Spinal cord (tissue), 10 donors: ENCODE results near the gene SLC6A16. TPM values are rescaled to one million over a fixed set of nuclear protein-coding genes. Genes with fewer than 3 reads are reported as not detected.

Experiments
- DNase-seq, 6 donors: peaks; one replicate each; pipeline versions ENCODE4 v3.0.0 to v3.0.0-alpha.2; 2013 to 2015; ENCODE audit warnings: low spot score in 6 of 6, low read depth in 4 of 6
- H3K27ac ChIP-seq: one replicate; pipeline ENCODE4 v1.5.1; 2013; ENCODE audit warnings: low read depth, low read length, control low read depth
- H3K27me3 ChIP-seq: one replicate; pipeline ENCODE4 v1.6.1; 2013; ENCODE audit warnings: low read length; ENCODE audit not compliant: control insufficient read depth, insufficient read depth
- H3K36me3 ChIP-seq: one replicate; pipeline ENCODE4 v1.6.1; 2013; ENCODE audit warnings: low read length; ENCODE audit not compliant: control insufficient read depth, insufficient read depth
- H3K4me1 ChIP-seq: one replicate; pipeline ENCODE4 v1.6.1; 2013; ENCODE audit warnings: low read length; ENCODE audit not compliant: control insufficient read depth, insufficient read depth
- H3K4me3 ChIP-seq: one replicate; pipeline ENCODE4 v1.5.1; 2013; ENCODE audit warnings: low read depth, low read length, control low read depth
- H3K9me3 ChIP-seq: one replicate; pipeline ENCODE4 v1.6.1; 2013; ENCODE audit warnings: low read length; ENCODE audit not compliant: control insufficient read depth, insufficient read depth
- WGBS: methylation state at CpG from one replicate; pipeline ENCODE4 v1.1.5; 2013; ENCODE audit warnings: missing lambda C conversion rate; ENCODE audit not compliant: insufficient coverage; 5-methylcytosine and 5-hydroxymethylcytosine counted together
- polyA plus RNA-seq, 2 donors: library from polyadenylated mRNA; unstranded; fragments of 120-200 nt; gene quantifications; one replicate each; pipeline ENCODE4 v1.2.1, GENCODE V29; 2013; ENCODE audit not compliant: insufficient read length in 2 of 2
- small RNA-seq: library from RNA; depleted of rRNA; stranded (forward); fragments of <200 nt; gene quantifications from one replicate; pipeline ENCODE3, GENCODE V24; 2014; ENCODE audit warnings: low replicate concordance
- total RNA-seq, 2 donors: library from RNA; depleted of rRNA in 1 of 2; stranded (reverse); fragments of 120-200 nt in 1 of 2; fragments of >200 nt in 1 of 2; gene quantifications; one replicate each; pipeline versions ENCODE4 v1.2.3 to v1.2.4, GENCODE V29; 2013 to 2014
- donor health status: healthy.

SLC6A16 gene
- total and polyA plus RNA-seq, 4 donors: 0.59 to 3.8 (median 2.0) TPM

DNA sequence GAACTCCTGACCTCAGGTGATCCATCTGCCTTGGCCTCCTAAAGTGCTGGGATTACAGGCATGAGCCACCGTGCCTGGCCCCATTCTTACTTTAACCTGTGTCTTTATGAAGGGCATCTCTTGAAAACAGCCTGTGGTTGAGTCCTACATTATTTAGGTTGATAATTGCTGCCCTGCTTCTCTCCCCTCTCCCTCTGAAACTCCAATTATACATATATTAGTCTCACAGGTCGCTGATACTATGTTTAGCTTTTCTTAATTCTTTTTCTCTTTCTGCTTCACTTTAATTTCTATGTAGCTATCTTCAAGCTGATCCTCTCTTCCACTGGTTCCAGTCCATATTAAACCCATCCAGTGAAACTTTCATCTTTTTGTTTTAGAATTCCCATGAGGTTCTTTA, 75.1 kb downstream of the SLC6A16 start:
- DNase-seq: no peak
- no peaks in the 10 kb centered on the region for H3K4me1 ChIP-seq
- no peaks in the 10 kb centered on the region for H3K9me3 ChIP-seq
- no peaks in the 10 kb centered on the region for H3K36me3 ChIP-seq
- no peaks in the 10 kb centered on the region for H3K27me3 ChIP-seq
- WGBS: no CpG with 5 or more reads among the region's 2 CpGs
- H3K27ac ChIP-seq: no peak overlapping the region
- no peak overlapping the region for H3K4me3 ChIP-seq

DNA sequence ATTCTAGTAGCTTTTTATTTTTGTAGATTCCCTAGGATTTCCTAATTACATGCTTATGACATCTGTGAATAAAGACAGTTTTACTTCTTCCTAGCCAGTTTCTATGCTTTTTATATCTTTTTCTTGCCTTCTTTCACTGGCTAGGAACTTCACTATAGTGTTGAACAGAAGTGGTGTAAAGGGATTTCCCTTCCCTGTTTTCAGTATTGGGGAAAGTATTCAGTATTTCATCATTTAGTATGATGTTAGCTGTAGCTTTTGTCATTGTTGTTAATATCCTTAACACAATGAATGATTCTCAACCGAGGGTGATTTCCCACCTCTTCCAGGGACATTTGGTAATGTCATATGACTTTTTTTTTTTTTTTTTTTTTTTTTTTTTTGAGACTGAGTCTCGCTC, 77.3 kb downstream of the SLC6A16 start:
- Histone ChIP-seq H3K4me3 (no peak overlapping the region), H3K36me3 (no peaks in the 10 kb centered on the region), H3K9me3 (no peaks in the 10 kb centered on the region), H3K27me3 (no peaks in the 10 kb centered on the region), H3K27ac (no peak overlapping the region), H3K4me1 (no peaks in the 10 kb centered on the region)
- peak in 1 of 6 donors; percentile 3 for DNase-seq
- WGBS: no CpG with 5 or more reads among the region's 2 CpGs

- no peaks in the 10 kb centered on the region for H3K4me1 ChIP-seq
- no peaks in the 10 kb centered on the region for H3K9me3 ChIP-seq
These were observed 80.7 kb downstream of the SLC6A16 start for GRCh38 chr19:49244256-49244655.

GRCh38 chr19:49243726-49244125, 81.3 kb downstream of the SLC6A16 start:
- Histone ChIP-seq H3K36me3 (no peaks in the 10 kb centered on the region), H3K4me3 (no peak overlapping the region), H3K4me1 (no peaks in the 10 kb centered on the region), H3K27me3 (no peaks in the 10 kb centered on the region), H3K9me3 (no peaks in the 10 kb centered on the region), H3K27ac (no peak overlapping the region)
- DNase-seq: no peak
- WGBS: 78% methylated on average over 5 of the region's 11 CpGs

More at GRCh38 chr19:49244256-49244655, 80.7 kb downstream of the SLC6A16 start:
- Histone ChIP-seq H3K27me3 (no peaks in the 10 kb centered on the region), H3K27ac (no peak overlapping the region), H3K4me3 (no peak overlapping the region), H3K36me3 (no peaks in the 10 kb centered on the region)
- DNase-seq: no peak
- WGBS: 88% methylated on average over 3 of the region's 9 CpGs

- H3K9me3 ChIP-seq: no peaks in the 10 kb centered on the region
- no peak for DNase-seq
- no CpG with 5 or more reads among the region's 6 CpGs for WGBS
- H3K27me3 ChIP-seq: no peaks in the 10 kb centered on the region
- no peak overlapping the region for H3K27ac ChIP-seq
- H3K4me1 ChIP-seq: no peaks in the 10 kb centered on the region
- no peaks in the 10 kb centered on the region for H3K36me3 ChIP-seq
- H3K4me3 ChIP-seq: no peak overlapping the region
These were observed 81.9 kb downstream of the SLC6A16 start for GRCh38 chr19:49243129-49243528.

- Histone ChIP-seq H3K4me1 (no peaks in the 10 kb centered on the region), H3K9me3 (no peaks in the 10 kb centered on the region), H3K36me3 (no peaks in the 10 kb centered on the region), H3K27me3 (no peaks in the 10 kb centered on the region), H3K27ac (no peak overlapping the region), H3K4me3 (no peak overlapping the region)
- no peak for DNase-seq
- WGBS: 84% methylated on average over 6 of the region's 7 CpGs
These were observed 83.2 kb downstream of the SLC6A16 start for GRCh38 chr19:49241769-49242168.

Small RNA genes within 50 kb of the gene (small RNA-seq; reads per million reads assigned to genes)
- gene MIR4324: not detected

Other genes starting within 250 kb of the SLC6A16 start
- 100 to 1,000 TPM; 125 to 241 TPM for gene SNRNP70, start 239.7 kb downstream of the SLC6A16 start, total RNA-seq
- 100 to 1,000 TPM; 345 to 463 TPM for gene SNRNP70, start 239.7 kb downstream of the SLC6A16 start, polyA plus RNA-seq
- gene LIN7B, start 210.8 kb downstream of the SLC6A16 start, total RNA-seq: 10 to 100 TPM; 20.7 to 23.5 TPM
- 10 to 100 TPM; 56.8 to 62.7 TPM for gene LIN7B, start 210.8 kb downstream of the SLC6A16 start, polyA plus RNA-seq
- gene C19orf73, start 206.0 kb downstream of the SLC6A16 start, total RNA-seq: 1 to 10 TPM in 1 of 2 donors, under 1 TPM in 1; 0.40 to 3.1 TPM
- 1 to 10 TPM; 2.3 to 3.1 TPM for gene C19orf73, start 206.0 kb downstream of the SLC6A16 start, polyA plus RNA-seq
- 10 to 100 TPM; 21.1 to 29.0 TPM for gene PPFIA3, start 205.6 kb downstream of the SLC6A16 start, total RNA-seq
- 10 to 100 TPM; 83.1 to 92.2 TPM for gene PPFIA3, start 205.6 kb downstream of the SLC6A16 start, polyA plus RNA-seq
- 10 to 100 TPM in 1 of 2 donors, 1 to 10 TPM in 1; 1.5 to 10.5 TPM for gene HRC, start 169.8 kb downstream of the SLC6A16 start, total RNA-seq
- 1 to 10 TPM; 2.7 to 2.8 TPM for gene HRC, start 169.8 kb downstream of the SLC6A16 start, polyA plus RNA-seq
- 10 to 100 TPM in 1 of 2 donors, 1 to 10 TPM in 1; 9.2 to 11.7 TPM for gene TRPM4, start 167.4 kb downstream of the SLC6A16 start, total RNA-seq
- 10 to 100 TPM; 18.5 to 30.7 TPM for gene TRPM4, start 167.4 kb downstream of the SLC6A16 start, polyA plus RNA-seq
- gene CD37, start 10.2 kb upstream of the SLC6A16 start, total RNA-seq: 10 to 100 TPM in 1 of 2 donors, 1 to 10 TPM in 1; 2.9 to 10.5 TPM
- gene CD37, start 10.2 kb upstream of the SLC6A16 start, polyA plus RNA-seq: 10 to 100 TPM; 16.6 to 18.0 TPM
- gene TEAD2, start 37.2 kb upstream of the SLC6A16 start, total RNA-seq: 10 to 100 TPM; 10.6 to 35.6 TPM
- gene TEAD2, start 37.2 kb upstream of the SLC6A16 start, polyA plus RNA-seq: 10 to 100 TPM; 33.2 to 33.3 TPM
- 1 to 10 TPM in 1 of 2 donors, under 1 TPM in 1; 0.69 to 3.4 TPM for gene DKKL1, start 38.7 kb upstream of the SLC6A16 start, total RNA-seq
- 1 to 10 TPM; 2.7 to 3.2 TPM for gene DKKL1, start 38.7 kb upstream of the SLC6A16 start, polyA plus RNA-seq
- 1 to 10 TPM in 1 of 2 donors, under 1 TPM in 1; 0.30 to 1.3 TPM for gene KASH5, start 63.1 kb upstream of the SLC6A16 start, total RNA-seq
- gene KASH5, start 63.1 kb upstream of the SLC6A16 start, polyA plus RNA-seq: under 1 TPM; 0.21 to 0.40 TPM
- gene PTH2, start 98.2 kb upstream of the SLC6A16 start, total RNA-seq: not detected
- not detected for gene PTH2, start 98.2 kb upstream of the SLC6A16 start, polyA plus RNA-seq
- gene GFY, start 100.2 kb upstream of the SLC6A16 start, total RNA-seq: not detected
- under 1 TPM; 0.54 TPM for gene GFY, start 100.2 kb upstream of the SLC6A16 start, polyA plus RNA-seq
- 1 to 10 TPM in 1 of 2 donors, under 1 TPM in 1; 0.55 to 4.2 TPM for gene SLC17A7, start 116.3 kb upstream of the SLC6A16 start, total RNA-seq
- gene SLC17A7, start 116.3 kb upstream of the SLC6A16 start, polyA plus RNA-seq: 1 to 10 TPM in 1 of 2 donors, under 1 TPM in 1; 0.51 to 1.1 TPM
- 10 to 100 TPM; 56.6 to 96.3 TPM for gene PIH1D1, start 126.6 kb upstream of the SLC6A16 start, total RNA-seq
- 10 to 100 TPM; 71.5 to 81.6 TPM for gene PIH1D1, start 126.6 kb upstream of the SLC6A16 start, polyA plus RNA-seq
- 10 to 100 TPM; 15.7 to 22.3 TPM for gene ALDH16A1, start 128.0 kb upstream of the SLC6A16 start, total RNA-seq
- gene ALDH16A1, start 128.0 kb upstream of the SLC6A16 start, polyA plus RNA-seq: 10 to 100 TPM; 16.1 to 18.2 TPM
- 1 to 10 TPM; 1.2 to 4.1 TPM for gene FLT3LG, start 149.0 kb upstream of the SLC6A16 start, total RNA-seq
- gene FLT3LG, start 149.0 kb upstream of the SLC6A16 start, polyA plus RNA-seq: 1 to 10 TPM; 4.8 to 5.2 TPM
- gene RPL13A, start 162.4 kb upstream of the SLC6A16 start, total RNA-seq: 1,000 to 10,000 TPM; 1,320 to 2,994 TPM
- 1,000 to 10,000 TPM; 1,955 to 2,049 TPM for gene RPL13A, start 162.4 kb upstream of the SLC6A16 start, polyA plus RNA-seq
- gene RPS11, start 171.2 kb upstream of the SLC6A16 start, total RNA-seq: 1,000 to 10,000 TPM; 1,713 to 3,396 TPM
- gene RPS11, start 171.2 kb upstream of the SLC6A16 start, polyA plus RNA-seq: 1,000 to 10,000 TPM; 1,893 to 1,945 TPM
- gene FCGRT, start 187.5 kb upstream of the SLC6A16 start, total RNA-seq: 100 to 1,000 TPM in 1 of 2 donors, 10 to 100 TPM in 1; 67.9 to 339 TPM
- gene FCGRT, start 187.5 kb upstream of the SLC6A16 start, polyA plus RNA-seq: 100 to 1,000 TPM in 1 of 2 donors, 10 to 100 TPM in 1; 80.2 to 131 TPM
- gene RCN3, start 202.8 kb upstream of the SLC6A16 start, total RNA-seq: 10 to 100 TPM; 24.9 to 85.2 TPM
- 10 to 100 TPM; 14.5 to 36.5 TPM for gene RCN3, start 202.8 kb upstream of the SLC6A16 start, polyA plus RNA-seq